ENCODE measurements around the gene ERVMER34-1.

Gene ERVMER34-1, protein sequence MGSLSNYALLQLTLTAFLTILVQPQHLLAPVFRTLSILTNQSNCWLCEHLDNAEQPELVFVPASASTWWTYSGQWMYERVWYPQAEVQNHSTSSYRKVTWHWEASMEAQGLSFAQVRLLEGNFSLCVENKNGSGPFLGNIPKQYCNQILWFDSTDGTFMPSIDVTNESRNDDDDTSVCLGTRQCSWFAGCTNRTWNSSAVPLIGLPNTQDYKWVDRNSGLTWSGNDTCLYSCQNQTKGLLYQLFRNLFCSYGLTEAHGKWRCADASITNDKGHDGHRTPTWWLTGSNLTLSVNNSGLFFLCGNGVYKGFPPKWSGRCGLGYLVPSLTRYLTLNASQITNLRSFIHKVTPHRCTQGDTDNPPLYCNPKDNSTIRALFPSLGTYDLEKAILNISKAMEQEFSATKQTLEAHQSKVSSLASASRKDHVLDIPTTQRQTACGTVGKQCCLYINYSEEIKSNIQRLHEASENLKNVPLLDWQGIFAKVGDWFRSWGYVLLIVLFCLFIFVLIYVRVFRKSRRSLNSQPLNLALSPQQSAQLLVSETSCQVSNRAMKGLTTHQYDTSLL

DNA sequence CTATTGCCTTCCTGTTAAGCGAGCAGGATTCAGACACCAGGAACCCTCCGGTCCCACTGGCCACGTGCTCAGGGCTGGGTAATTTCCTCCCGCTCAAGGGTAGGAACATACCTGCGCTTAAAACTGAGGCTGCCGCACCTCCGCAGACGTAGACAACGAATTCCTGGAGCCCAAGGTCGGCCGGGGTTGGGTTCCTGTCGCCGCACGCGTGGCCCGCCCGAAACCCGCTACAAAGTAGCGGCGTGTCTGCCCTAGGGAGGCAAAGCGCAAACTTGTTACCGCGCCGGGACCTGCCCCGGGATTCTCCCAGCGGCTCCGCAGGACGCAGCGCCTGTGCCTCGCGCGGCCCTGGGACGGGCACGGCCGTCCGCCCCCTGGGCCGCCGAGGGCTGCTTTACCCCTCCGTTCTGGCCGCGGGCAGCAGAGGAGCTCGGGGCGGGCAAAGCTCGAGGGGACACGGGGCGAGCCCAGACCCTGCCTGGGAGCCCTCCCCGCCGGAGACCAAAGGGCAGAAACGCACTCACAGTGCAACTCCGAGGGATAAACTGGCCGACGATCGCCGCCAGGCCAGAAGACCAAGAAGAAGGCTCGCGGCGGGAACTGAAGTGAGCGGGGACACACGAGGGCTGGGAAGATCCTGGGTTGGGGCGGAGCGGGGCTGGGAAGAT is at the start of gene ERVMER34-1:
Gene ERVMER34-1 (minus strand): TSS at position 607 of the 668 bp plus-strand sequence. CDS start 5,905 bp downstream, outside the sequence.
- TF ChIP-seq, protein P1, sequence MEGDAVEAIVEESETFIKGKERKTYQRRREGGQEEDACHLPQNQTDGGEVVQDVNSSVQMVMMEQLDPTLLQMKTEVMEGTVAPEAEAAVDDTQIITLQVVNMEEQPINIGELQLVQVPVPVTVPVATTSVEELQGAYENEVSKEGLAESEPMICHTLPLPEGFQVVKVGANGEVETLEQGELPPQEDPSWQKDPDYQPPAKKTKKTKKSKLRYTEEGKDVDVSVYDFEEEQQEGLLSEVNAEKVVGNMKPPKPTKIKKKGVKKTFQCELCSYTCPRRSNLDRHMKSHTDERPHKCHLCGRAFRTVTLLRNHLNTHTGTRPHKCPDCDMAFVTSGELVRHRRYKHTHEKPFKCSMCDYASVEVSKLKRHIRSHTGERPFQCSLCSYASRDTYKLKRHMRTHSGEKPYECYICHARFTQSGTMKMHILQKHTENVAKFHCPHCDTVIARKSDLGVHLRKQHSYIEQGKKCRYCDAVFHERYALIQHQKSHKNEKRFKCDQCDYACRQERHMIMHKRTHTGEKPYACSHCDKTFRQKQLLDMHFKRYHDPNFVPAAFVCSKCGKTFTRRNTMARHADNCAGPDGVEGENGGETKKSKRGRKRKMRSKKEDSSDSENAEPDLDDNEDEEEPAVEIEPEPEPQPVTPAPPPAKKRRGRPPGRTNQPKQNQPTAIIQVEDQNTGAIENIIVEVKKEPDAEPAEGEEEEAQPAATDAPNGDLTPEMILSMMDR (IDR thresholded peaks at IDR 0.05; ENCODE audit: low read depth, low read length) = no peak
- Histone ChIP-seq H3K27ac (no peak within 1 kb of the TSS), H3K27me3 (ENCODE audit: insufficient read depth, low read depth, severe bottlenecking) (peaks cover 87% of the 10 kb centered on the region), H3K36me3 (no peaks in the 10 kb centered on the region), H3K4me3 (ENCODE audit: low read depth, low read length) (no peak within 1 kb of the TSS), H3K9me3 (ENCODE audit: severe bottlenecking) (peaks cover 10% of the 10 kb centered on the region)
- DNase-seq = no peak

DNA sequence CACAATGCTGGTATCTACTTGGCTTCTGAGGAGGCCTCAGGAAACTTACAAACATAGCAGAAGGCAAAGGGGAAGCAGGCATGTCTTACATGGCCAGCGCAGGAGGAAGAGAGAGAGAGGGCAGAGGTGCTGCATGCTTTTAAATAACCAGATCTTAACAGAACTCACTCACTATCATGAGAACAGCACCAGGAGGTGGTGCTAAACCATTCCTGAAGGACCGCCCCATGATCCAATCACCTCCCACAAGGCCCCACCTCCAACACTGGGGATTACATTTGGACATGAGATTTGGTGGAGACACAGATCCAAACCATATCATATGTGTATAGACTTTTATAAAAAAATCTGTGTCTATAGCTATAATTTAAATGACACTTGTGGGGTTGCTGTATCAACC is 48.6 kb upstream of the ERVMER34-1 start:
- TF ChIP-seq, protein P1 (IDR thresholded peaks at IDR 0.05; ENCODE audit: low read depth, low read length) = no peak
- no peak for DNase-seq

DNA sequence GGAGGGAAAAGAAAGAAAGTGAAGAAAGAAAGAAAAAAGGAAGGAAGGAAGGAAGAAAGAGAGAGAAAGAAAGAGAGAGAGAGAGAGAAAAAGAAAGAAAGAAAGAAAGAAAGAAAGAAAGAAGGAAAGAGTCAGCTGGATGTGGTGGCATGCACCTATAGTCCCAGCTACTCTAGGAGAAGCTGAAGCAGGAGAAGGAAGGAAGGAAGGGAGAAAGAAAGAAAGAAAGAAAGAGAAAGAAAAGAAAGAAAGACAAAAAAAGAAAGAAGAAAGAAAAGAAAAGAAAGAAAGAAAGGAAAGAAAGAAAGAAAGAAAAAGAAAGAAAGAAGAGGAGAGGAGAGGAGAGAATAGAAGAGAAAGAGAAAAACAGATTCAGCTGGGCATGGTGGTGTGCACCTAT is 44.3 kb upstream of the ERVMER34-1 start:
- Histone ChIP-seq H3K9me3 (ENCODE audit: severe bottlenecking) (no peaks in the 10 kb centered on the region), H3K4me3 (ENCODE audit: low read depth, low read length) (no peak overlapping the region), H3K27me3 (ENCODE audit: insufficient read depth, low read depth, severe bottlenecking) (peaks cover 64% of the 10 kb centered on the region), H3K36me3 (no peaks in the 10 kb centered on the region), H3K27ac (no peak overlapping the region)
- no peak for DNase-seq
- TF ChIP-seq, protein P1 (IDR thresholded peaks at IDR 0.05; ENCODE audit: low read depth, low read length) = no peak

More for the DNA sequence above, 48.6 kb upstream of the ERVMER34-1 start:
- Histone ChIP-seq H3K9me3 (ENCODE audit: severe bottlenecking) (no peaks in the 10 kb centered on the region), H3K27ac (no peak overlapping the region), H3K36me3 (no peaks in the 10 kb centered on the region), H3K4me3 (ENCODE audit: low read depth, low read length) (no peak overlapping the region), H3K27me3 (ENCODE audit: insufficient read depth, low read depth, severe bottlenecking) (peaks cover 58% of the 10 kb centered on the region)

DNA sequence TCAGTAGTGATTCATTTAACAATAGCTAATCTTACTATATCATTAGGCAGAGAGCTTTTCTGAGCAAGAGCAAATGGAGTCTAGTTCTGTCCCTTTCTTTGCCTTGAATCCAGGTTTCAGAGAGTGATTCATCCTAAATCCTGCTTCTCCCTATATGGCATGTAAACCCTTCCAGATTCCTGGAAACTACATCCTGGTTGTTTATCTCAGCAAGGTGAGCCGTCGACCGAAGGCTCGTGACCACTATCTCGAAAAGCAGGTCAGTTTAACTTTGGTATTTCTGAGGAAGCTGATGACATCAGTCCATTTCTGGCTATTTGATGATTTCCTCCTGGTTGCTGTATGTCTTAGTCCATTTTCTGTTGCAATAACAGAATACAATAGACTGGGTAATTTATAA is 40.7 kb upstream of the ERVMER34-1 start:
- Histone ChIP-seq H3K4me3 (ENCODE audit: low read depth, low read length) (no peak overlapping the region), H3K36me3 (no peaks in the 10 kb centered on the region), H3K27ac (no peak overlapping the region), H3K27me3 (ENCODE audit: insufficient read depth, low read depth, severe bottlenecking) (peaks cover 70% of the 10 kb centered on the region), H3K9me3 (ENCODE audit: severe bottlenecking) (no peaks in the 10 kb centered on the region)
- no peak for DNase-seq
- TF ChIP-seq, protein P1 (IDR thresholded peaks at IDR 0.05; ENCODE audit: low read depth, low read length) = no peak

DNA sequence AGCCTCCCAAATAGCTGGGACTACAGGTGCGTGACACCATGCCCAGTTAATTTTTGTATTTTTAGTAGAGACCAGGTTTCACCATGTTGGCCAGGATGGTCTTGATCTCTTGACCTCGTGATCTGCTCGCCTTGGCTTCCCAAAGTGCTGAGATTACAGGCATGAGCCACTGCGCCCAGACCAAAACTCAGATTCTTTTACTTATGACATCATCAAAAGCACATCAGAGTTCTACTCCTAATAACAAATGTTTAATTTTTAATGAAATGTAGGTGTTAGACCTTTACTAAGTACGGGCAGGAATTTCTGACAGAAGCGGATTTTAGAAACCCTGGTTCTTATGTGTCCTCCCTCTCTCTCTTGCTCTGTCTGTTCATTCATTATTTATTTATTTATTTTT is 38.5 kb upstream of the ERVMER34-1 start:
- TF ChIP-seq, protein P1 (IDR thresholded peaks at IDR 0.05; ENCODE audit: low read depth, low read length) = no peak
- H3K9me3 ChIP-seq (ENCODE audit: severe bottlenecking) = no peaks in the 10 kb centered on the region
- DNase-seq = no peak
- no peaks in the 10 kb centered on the region for H3K36me3 ChIP-seq
- H3K27ac ChIP-seq = no peak overlapping the region
- H3K27me3 ChIP-seq (ENCODE audit: insufficient read depth, low read depth, severe bottlenecking) = peaks cover 63% of the 10 kb centered on the region
- no peak overlapping the region for H3K4me3 ChIP-seq (ENCODE audit: low read depth, low read length)
